K562 (cell line): ENCODE measurements around the gene CCDC183. TPM values are rescaled to one million over a fixed set of nuclear protein-coding genes. Genes with fewer than 3 reads are reported as not detected.

Source experiments
- ATAC-seq: fragments of 200-7000 bp; cut with Tn5 transposase; 3 replicates; pipeline ENCODE4 v1.9.1; 2020; ENCODE audit warnings: moderate library complexity
- BruUV-seq: library from RNA; stranded (reverse); fragments of 400-500 nt; replicated peaks from 2 replicates; lab custom pipeline; 2021; lab: Mats Ljungman, UMichigan
- CTCF ChIA-PET: fragments of 300-600 bp; formaldehyde crosslinking; extraction: SDS; loops from one replicate; lab custom pipeline; 2021; ENCODE audit warnings: low intra/inter-chr PET ratio; lab: Yijun Ruan, JAX
- POLR2A ChIA-PET: fragments of 300-600, 350-650 bp; sonication (Branson Sonifier 250); formaldehyde crosslinking; extraction: SDS; loops from one replicate; lab custom pipeline; 2021; ENCODE audit warnings: antibody characterized with exemption, inconsistent platforms; lab: Yijun Ruan, JAX
- DNase-seq, 4 experiments: peaks; one replicate each; pipeline versions ENCODE4 v3.0.0 to v3.0.0-alpha.2; 2011 to 2018; ENCODE audit warnings: low spot score in 3 of 4, mixed read lengths in 3 of 4; ENCODE audit errors: extremely low read depth in 1 of 4
- FAIRE-seq: peaks from 2 replicates; lab custom pipeline; 2011; peaks lifted over from hg19 to GRCh38; lab: Jason Lieb, UNC
- H2AFZ ChIP-seq: 2 replicates; pipeline ENCODE4 v1.6.0; 2011; ENCODE audit warnings: low read depth, low read length, control low read depth, inconsistent platforms
- H3K27ac ChIP-seq: fragments of 200-600 bp; 3 replicates; pipeline ENCODE4 v1.8.0; 2011; ENCODE audit warnings: low read depth, mild to moderate bottlenecking, control low read depth, inconsistent platforms, low read length, moderate library complexity, mixed read lengths; ENCODE audit errors: extremely low read depth
- H3K27me3 ChIP-seq, 2 experiments: fragments of 300-600 bp in 1 of 2; 2 replicates in 1 of 2; 3 replicates in 1 of 2; pipeline versions ENCODE4 v1.6.0 to v1.8.0; 2011; ENCODE audit warnings: inconsistent platforms in 2 of 2, low read length in 2 of 2, mild to moderate bottlenecking in 1 of 2, mixed read lengths in 1 of 2, moderate library complexity in 1 of 2; ENCODE audit not compliant: control insufficient read depth in 2 of 2, insufficient read depth in 2 of 2
- H3K36me3 ChIP-seq: fragments of 300-600 bp; 3 replicates; pipeline ENCODE4 v1.8.0; 2011; ENCODE audit warnings: mild to moderate bottlenecking, low read length, inconsistent platforms; ENCODE audit not compliant: control insufficient read depth, insufficient read depth
- H3K4me1 ChIP-seq, 2 experiments: fragments of 200-600 bp in 1 of 2; replicated peaks in 1 of 2; 2 replicates in 1 of 2; 3 replicates in 1 of 2; pipeline versions ENCODE4 v1.5.1 to v1.8.0; 2011; ENCODE audit warnings: inconsistent platforms in 2 of 2, low read length in 2 of 2, mild to moderate bottlenecking in 1 of 2, mixed read lengths in 1 of 2, moderate library complexity in 1 of 2; ENCODE audit not compliant: control insufficient read depth in 2 of 2, insufficient read depth in 2 of 2
- H3K4me2 ChIP-seq: 2 replicates; pipeline ENCODE4 v1.6.1; 2011; ENCODE audit warnings: low read length, control low read depth, inconsistent platforms, mixed read lengths; ENCODE audit not compliant: insufficient read depth
- H3K4me3 ChIP-seq: fragments of 200-600 bp; sonication (generic), shearing (Covaris generic); 2 replicates; pipeline ENCODE4 v1.5.1; 2016; ENCODE audit warnings: control low read depth, inconsistent platforms
- H3K79me2 ChIP-seq: fragments of 200-600 bp; 3 replicates; pipeline ENCODE4 v1.8.0; 2011; ENCODE audit warnings: low read length, inconsistent platforms; ENCODE audit not compliant: control insufficient read depth, insufficient read depth
- H3K9ac ChIP-seq, 2 experiments: 2 replicates each; pipeline versions ENCODE4 v1.6.0 to v1.6.1; 2011; ENCODE audit warnings: low read depth in 2 of 2, low read length in 2 of 2, control low read depth in 1 of 2, inconsistent platforms in 1 of 2, mild to moderate bottlenecking in 1 of 2, mixed read lengths in 1 of 2; ENCODE audit not compliant: insufficient read depth in 1 of 2
- H3K9me1 ChIP-seq: one replicate; pipeline ENCODE4 v1.6.0; 2011; ENCODE audit warnings: inconsistent platforms, mild to moderate bottlenecking, low read length, moderate library complexity; ENCODE audit not compliant: control insufficient read depth, insufficient read depth
- H3K9me3 ChIP-seq: replicated peaks from 2 replicates; pipeline ENCODE4 v1.5.1; 2011; ENCODE audit warnings: low read depth, low read length, inconsistent platforms; ENCODE audit not compliant: control insufficient read depth, insufficient read depth
- H4K20me1 ChIP-seq: replicated peaks from 2 replicates; pipeline ENCODE4 v1.6.1; 2011; ENCODE audit warnings: low read length, inconsistent platforms, mixed read lengths; ENCODE audit not compliant: control insufficient read depth, insufficient read depth
- RBM39 ChIP-seq: fragments of 200-400 bp; formaldehyde crosslinking; optimal IDR thresholded peaks from 2 replicates; pipeline ENCODE3; 2018; ENCODE audit warnings: low read depth, low read length
- SIX5 ChIP-seq, 2 experiments: IDR thresholded peaks; 2 replicates each; pipeline ENCODE4 v1.6.1; 2011; ENCODE audit warnings: low read length in 2 of 2, borderline replicate concordance in 1 of 2, low read depth in 1 of 2, mild to moderate bottlenecking in 1 of 2, moderate library complexity in 1 of 2; ENCODE audit not compliant: insufficient read depth in 1 of 2
- WGBS: fragments of 100-300 bp; shearing (Covaris generic); methylation state at CpG from one replicate; pipeline ENCODE4 v1.1.6; 2016; ENCODE audit warnings: low coverage, mixed read lengths; ENCODE audit not compliant: insufficient coverage; ENCODE audit errors: missing lambda C conversion rate; 5-methylcytosine and 5-hydroxymethylcytosine counted together
- in situ Hi-C: fragments of 300-500 bp; cut with MboI; formaldehyde crosslinking; loops from 4 replicates; pipeline ENCODE4 v1.15.0; 2018; ENCODE audit warnings: inconsistent platforms, mixed read lengths
- intact Hi-C: fragments of 100-400 bp; cut with micrococcal nuclease; formaldehyde crosslinking; loops from 2 replicates; pipeline ENCODE4 v1.14.2; 2022
- polyA plus RNA-seq, 8 experiments: library from polyadenylated mRNA; depleted of rRNA in 4 of 8; stranded (reverse) in 5 of 8; unstranded in 3 of 8; fragments of >200 nt; fragmentation: Nextera tagmentation in 2 of 8; fragmentation: Illumina TruSeq in 1 of 8; extraction: Ambion mirVana in 2 of 8; extraction: Trizol in 1 of 8; gene quantifications; 2 replicates each; pipeline versions ENCODE4 v1.2.1 to v1.2.3, GENCODE V29; 2011 to 2014; ENCODE audit warnings: inconsistent platforms in 1 of 8, missing spikeins in 1 of 8
- total RNA-seq, 7 experiments: library from RNA; depleted of rRNA in 6 of 7; stranded (reverse); fragments of >200 nt in 6 of 7; fragmentation: Illumina TruSeq in 2 of 7; extraction: Trizol in 2 of 7; gene quantifications; 2 replicates each; pipeline versions ENCODE4 v1.2.1 to v1.2.3, GENCODE V29; 2011 to 2021; ENCODE audit warnings: low replicate concordance in 1 of 7
- TF ChIP-seq, protein P1 (sequence below): sonication (generic); formaldehyde crosslinking; IDR thresholded peaks from 2 replicates; pipeline ENCODE4 v1.8.1; 2023; ENCODE audit warnings: mild to moderate bottlenecking, missing genetic modification reagents

CCDC183 gene
- total and polyA plus RNA-seq, 9 of the 15 experiments (the other 6 are each of a cell fraction or from before 2014, with no cell fraction given) = 0.21 to 0.60 (median 0.29) TPM; not detected in 4

DNA sequence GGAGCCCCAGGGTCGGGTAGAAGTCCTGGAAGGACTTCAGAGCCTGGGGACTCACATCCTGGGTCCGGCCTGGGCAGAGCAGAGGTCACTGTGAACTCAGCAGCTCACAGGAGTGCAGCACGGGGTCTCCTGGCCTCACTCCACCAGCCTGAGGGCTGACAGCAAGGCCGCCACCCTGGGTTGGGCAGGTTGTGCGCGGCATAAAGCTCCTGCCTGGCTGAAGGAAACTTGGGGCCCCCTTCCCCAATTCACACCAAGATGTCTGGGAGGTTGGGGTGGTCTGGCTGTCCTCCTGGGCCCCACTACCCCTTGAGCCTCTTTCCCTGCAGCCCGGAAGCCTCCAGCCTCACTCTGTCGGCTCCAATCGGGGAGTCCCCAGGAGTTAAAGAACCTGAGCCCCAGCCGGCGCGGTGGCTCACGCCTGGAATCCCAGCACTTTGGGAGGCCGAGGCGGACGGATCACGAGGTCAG is 33.9 kb upstream of the CCDC183 start:
- H3K4me1 ChIP-seq = peaks cover 10 to 78% of the 10 kb centered on the region in 2 experiments; a peak in 4 of 5 replicates
- TF ChIP-seq SIX5 (IDR thresholded peaks at IDR 0.05; ENCODE audit: borderline replicate concordance in 1 of 2, insufficient read depth in 1 of 2, low read depth in 1 of 2, low read length in 2 of 2) (no peak), RBM39 (no peak)
- TF ChIP-seq, protein P1, sequence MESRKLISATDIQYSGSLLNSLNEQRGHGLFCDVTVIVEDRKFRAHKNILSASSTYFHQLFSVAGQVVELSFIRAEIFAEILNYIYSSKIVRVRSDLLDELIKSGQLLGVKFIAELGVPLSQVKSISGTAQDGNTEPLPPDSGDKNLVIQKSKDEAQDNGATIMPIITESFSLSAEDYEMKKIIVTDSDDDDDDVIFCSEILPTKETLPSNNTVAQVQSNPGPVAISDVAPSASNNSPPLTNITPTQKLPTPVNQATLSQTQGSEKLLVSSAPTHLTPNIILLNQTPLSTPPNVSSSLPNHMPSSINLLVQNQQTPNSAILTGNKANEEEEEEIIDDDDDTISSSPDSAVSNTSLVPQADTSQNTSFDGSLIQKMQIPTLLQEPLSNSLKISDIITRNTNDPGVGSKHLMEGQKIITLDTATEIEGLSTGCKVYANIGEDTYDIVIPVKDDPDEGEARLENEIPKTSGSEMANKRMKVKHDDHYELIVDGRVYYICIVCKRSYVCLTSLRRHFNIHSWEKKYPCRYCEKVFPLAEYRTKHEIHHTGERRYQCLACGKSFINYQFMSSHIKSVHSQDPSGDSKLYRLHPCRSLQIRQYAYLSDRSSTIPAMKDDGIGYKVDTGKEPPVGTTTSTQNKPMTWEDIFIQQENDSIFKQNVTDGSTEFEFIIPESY (CRISPR knock-in tag) = 0 out of 2 replicates have a peak, but pooled peaks have one; percentile 17
- TF ChIP-seq, all 486 proteins: peak for 1
- H3K9ac ChIP-seq = peak overlapping the region in 1 of 2 experiments; percentile 88; a peak in 2 of 4 replicates
- H2AFZ ChIP-seq = 0 out of 2 replicates have a peak overlapping the region, but pooled peaks have one; percentile 24
- H3K9me3 ChIP-seq = no peaks in the 10 kb centered on the region
- BruUV-seq = no TSS peak
- ATAC-seq (no peak), FAIRE-seq (no peak), DNase-seq (no peak)
- POLR2A ChIA-PET = interaction anchor here (1.2 to 1.6 kb wide), 2 partner anchors 11 to 16 kb away, joined by 4 to 6 read pairs; no protein-coding TSS in a partner anchor
- H3K36me3 ChIP-seq = no peaks in the 10 kb centered on the region
- no peaks in the 10 kb centered on the region for H3K79me2 ChIP-seq
- intact Hi-C loops = no loop called here
- no peak overlapping the region for H3K4me3 ChIP-seq
- in situ Hi-C loops = no loop called here
- 0 out of 3 replicates have a peak overlapping the region, but pooled peaks have one; percentile 22 for H3K27ac ChIP-seq
- H3K4me2 ChIP-seq = no peak overlapping the region; the same call in 1 of the 2 replicates
- H3K9me1 ChIP-seq = no peaks in the 10 kb centered on the region
- WGBS = 78% methylated on average over 13 of the region's 17 CpGs
- no peaks in the 10 kb centered on the region for H3K27me3 ChIP-seq
- no peaks in the 10 kb centered on the region for H4K20me1 ChIP-seq
- CTCF ChIA-PET = no interaction called here
